Activated CD8-positive, alpha-beta memory T cell treated with anti-CD3 and anti-CD28 coated beads, Interleukin-2, amount 10 ng/mL, durations not matched to agents 7 days and 5 days (primary cell): ENCODE data around the gene PRR16. TPM values are rescaled to one million over a fixed set of nuclear protein-coding genes. Genes with fewer than 3 reads are reported as not detected.

Source experiments
- ATAC-seq: fragments of 150-1000 bp; cut with Tn5 transposase; one replicate; pipeline ENCODE4 v1.10.0; 2021; ENCODE audit warnings: moderate library complexity
- CTCF ChIA-PET: fragments of 350-600 bp; sonication (Branson Sonifier 250); formaldehyde crosslinking; loops from one replicate; lab custom pipeline; 2021; ENCODE audit warnings: antibody characterized with exemption; lab: Charles Lee
- DNase-seq: peaks from one replicate; pipeline ENCODE4 v3.0.0-alpha.2; 2020
- H3K27ac Mint-ChIP-seq: one replicate; pipeline ENCODE4 v1.8.0; 2021; ENCODE audit warnings: mild to moderate bottlenecking, mixed read lengths
- H3K27me3 Mint-ChIP-seq: one replicate; pipeline ENCODE4 v1.8.0; 2021; ENCODE audit warnings: mixed read lengths
- H3K36me3 Mint-ChIP-seq: one replicate; pipeline ENCODE4 v1.8.0; 2021; ENCODE audit warnings: mild to moderate bottlenecking, mixed read lengths
- H3K4me1 Mint-ChIP-seq: one replicate; pipeline ENCODE4 v1.8.0; 2021; ENCODE audit warnings: mixed read lengths
- H3K4me3 Mint-ChIP-seq: one replicate; pipeline ENCODE4 v1.8.0; 2021; ENCODE audit warnings: mild to moderate bottlenecking, moderate library complexity, mixed read lengths
- H3K9me3 Mint-ChIP-seq: one replicate; pipeline ENCODE4 v1.8.0; 2022; ENCODE audit warnings: low read depth, mixed read lengths
- total RNA-seq, 2 experiments: library from RNA; stranded (reverse); gene quantifications; one replicate each; pipeline ENCODE4 v1.2.3, GENCODE V29; 2021

Gene PRR16
- total RNA-seq, 2 experiments from 2014 or later = not detected

DNA sequence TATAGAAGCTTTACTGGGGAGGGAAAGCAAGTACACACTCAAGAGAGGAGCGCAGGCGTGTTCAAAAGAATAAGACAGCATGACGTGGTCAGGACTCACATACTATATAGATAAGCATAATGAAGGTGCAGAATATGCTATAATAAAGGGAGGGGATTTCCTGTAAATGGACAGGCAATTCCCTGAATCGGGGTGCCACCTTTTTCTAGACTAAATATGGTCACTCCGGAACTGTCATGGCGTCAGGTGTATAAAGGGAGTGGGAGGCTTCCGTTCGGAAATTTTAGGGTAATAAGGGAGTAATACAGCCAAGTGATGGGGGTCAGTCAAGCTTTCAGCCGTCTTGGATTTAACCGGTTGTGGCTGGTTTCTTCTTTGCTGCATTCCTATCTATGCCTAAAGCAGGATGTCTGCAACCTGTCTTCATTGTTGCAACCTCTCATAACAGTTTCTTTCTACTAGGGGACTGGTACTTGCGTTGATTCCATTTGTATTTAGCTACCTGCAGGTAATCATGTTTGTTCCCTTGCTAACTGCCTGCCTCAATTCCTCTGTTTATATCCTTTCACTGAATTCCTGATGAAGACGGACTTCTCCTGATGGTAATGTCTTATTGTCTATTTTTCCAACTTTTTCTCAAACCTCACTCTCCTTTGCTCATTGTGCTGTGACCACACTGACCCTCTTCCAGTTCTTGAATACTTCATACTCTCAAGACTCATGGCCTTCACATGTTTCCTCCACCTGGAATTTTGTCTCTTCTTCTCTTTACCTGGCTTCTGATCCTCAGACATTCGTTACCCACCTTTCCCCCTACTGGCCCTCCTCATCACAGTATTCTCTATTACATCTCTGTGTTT is 48.9 kb downstream of the PRR16 start:
- CTCF ChIA-PET = no interaction called here
- Mint-ChIP-seq H3K4me3 (no peak overlapping the region), H3K27me3 (no peaks in the 10 kb centered on the region), H3K36me3 (no peaks in the 10 kb centered on the region), H3K27ac (no peak overlapping the region), H3K4me1 (no peaks in the 10 kb centered on the region), H3K9me3 (peaks cover 4% of the 10 kb centered on the region)
- ATAC-seq (no peak), DNase-seq (no peak)

DNA sequence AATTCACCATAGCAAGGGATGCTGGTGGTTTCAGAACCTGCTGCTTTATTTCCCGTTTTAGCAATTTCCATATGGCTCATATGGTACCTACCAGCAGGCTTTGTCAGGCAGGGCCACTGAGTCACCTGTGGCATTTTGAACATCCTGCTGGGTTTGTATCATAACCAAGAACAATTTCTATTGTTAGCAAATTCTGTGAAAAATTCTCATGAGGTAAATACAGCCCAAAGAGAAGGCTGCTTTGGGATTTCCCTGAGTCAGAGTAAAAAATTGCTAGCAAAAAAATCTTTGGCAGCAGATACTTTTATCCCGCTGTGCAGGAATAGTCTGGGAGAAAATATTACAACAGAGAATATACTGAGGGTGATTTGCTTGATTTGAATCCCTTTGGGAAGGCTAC is 52.7 kb downstream of the PRR16 start:
- Mint-ChIP-seq H3K9me3 (peaks cover 4% of the 10 kb centered on the region), H3K27ac (no peak overlapping the region)

DNA sequence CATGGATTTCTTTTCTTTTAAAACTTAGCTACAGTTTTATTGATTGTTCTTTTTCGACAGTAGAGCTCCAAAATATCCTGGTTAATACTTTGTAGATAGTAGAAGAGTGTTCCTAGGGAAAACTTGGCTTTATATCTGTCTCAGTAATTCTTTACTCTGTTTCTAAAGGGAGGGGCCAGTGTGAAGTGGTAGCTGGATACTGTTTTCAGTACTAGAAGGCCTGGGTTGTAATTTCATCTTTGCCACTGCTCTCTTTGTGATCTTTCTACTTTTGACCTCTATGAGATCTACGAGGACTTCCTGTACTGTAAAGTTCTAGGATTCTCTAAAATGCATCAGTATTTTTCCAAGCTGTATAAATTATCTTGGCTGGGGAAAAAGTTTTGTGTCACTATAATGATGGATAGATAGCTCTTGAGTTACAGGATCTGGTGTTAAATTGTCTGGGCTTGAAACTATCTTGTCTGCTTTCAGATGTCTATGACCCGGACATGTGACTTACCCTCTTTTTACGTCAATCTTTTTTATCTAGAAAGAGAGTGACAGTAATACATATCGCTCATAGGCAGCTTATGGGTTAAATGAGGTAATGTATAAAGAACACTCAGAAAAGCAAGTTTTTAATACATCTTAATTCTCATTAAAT is 53.6 kb downstream of the PRR16 start:
- ATAC-seq (no peak), DNase-seq (no peak)
- H3K4me1 Mint-ChIP-seq = no peaks in the 10 kb centered on the region
- no peak overlapping the region for H3K27ac Mint-ChIP-seq
- no peak overlapping the region for H3K4me3 Mint-ChIP-seq
- peaks cover 4% of the 10 kb centered on the region for H3K9me3 Mint-ChIP-seq
- no peaks in the 10 kb centered on the region for H3K36me3 Mint-ChIP-seq
- H3K27me3 Mint-ChIP-seq = no peaks in the 10 kb centered on the region
- CTCF ChIA-PET = no interaction called here

More for the DNA sequence above, 52.7 kb downstream of the PRR16 start:
- no peak overlapping the region for H3K4me3 Mint-ChIP-seq
- no peak for DNase-seq
- no peaks in the 10 kb centered on the region for H3K36me3 Mint-ChIP-seq
- H3K27me3 Mint-ChIP-seq = no peaks in the 10 kb centered on the region
- CTCF ChIA-PET = no interaction called here
- no peaks in the 10 kb centered on the region for H3K4me1 Mint-ChIP-seq
- ATAC-seq = no peak

DNA sequence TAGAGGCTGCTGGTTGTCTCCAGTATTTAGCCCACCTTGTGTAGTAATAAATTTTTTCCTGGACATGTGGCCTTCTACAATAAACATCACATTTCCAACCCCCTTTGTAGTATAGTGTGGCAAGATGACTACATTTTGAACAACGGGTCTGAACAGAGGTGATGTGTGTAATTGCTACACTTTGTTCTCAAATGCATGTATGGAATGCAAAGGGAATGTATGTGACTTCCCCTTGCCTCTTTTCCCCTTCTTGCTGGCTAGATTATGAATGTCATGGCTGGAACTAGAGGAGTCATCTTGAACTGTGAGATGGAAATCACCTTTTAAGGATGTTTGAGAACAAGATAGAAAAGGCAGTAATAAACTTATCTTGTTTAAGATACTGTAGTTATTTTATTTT is 54.5 kb downstream of the PRR16 start:
- ATAC-seq (no peak), DNase-seq (no peak)
- no peaks in the 10 kb centered on the region for H3K4me1 Mint-ChIP-seq
- H3K36me3 Mint-ChIP-seq = no peaks in the 10 kb centered on the region
- H3K27me3 Mint-ChIP-seq = no peaks in the 10 kb centered on the region
- CTCF ChIA-PET = no interaction called here
- H3K27ac Mint-ChIP-seq = no peak overlapping the region
- H3K9me3 Mint-ChIP-seq = no peaks in the 10 kb centered on the region
- H3K4me3 Mint-ChIP-seq = no peak overlapping the region

DNA sequence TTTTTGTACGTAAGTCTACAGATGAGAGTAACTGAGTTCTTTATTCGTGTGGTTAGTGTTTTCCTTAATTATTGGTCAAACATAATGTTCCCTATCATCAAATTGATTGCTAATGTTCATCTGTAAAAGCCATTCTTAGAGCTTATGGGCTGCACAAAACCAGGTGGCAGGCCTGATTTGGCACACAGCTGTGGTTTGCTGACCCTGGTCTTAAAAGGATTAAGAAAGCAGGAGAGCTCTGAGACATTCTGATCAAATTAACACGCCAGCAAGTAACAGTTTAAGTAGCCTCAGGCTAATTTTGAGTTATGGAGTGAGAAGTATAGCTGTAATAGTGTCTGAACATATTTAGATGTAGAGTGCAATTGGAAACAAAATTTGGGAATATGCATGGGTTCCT is 63.2 kb downstream of the PRR16 start:
- DNase-seq = no peak

DNA sequence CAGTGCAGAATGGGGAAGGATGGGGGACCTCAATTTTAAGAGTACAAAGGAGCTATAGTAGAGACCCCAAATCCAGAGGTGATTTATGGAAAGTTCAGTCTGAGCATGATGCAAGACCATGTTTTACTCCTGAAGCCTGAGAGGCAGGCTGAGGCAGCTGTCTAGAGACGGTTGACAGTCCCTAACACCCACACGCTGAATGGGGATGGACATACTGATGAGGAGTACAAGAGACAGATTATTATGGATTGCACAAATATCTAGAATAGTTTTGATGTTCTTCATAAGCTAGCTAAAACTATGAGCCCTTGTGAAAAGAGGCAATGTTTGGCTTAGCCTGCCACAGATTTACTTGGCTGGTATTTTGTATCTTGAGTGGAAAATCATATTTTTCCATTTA is 64.5 kb downstream of the PRR16 start:
- DNase-seq (no peak), ATAC-seq (no peak)
- H3K4me3 Mint-ChIP-seq = no peak overlapping the region
- H3K36me3 Mint-ChIP-seq = no peaks in the 10 kb centered on the region
- H3K4me1 Mint-ChIP-seq = no peaks in the 10 kb centered on the region
- no peaks in the 10 kb centered on the region for H3K9me3 Mint-ChIP-seq
- H3K27ac Mint-ChIP-seq = no peak overlapping the region
- CTCF ChIA-PET = no interaction called here
- H3K27me3 Mint-ChIP-seq = no peaks in the 10 kb centered on the region

More for the DNA sequence above, 63.2 kb downstream of the PRR16 start:
- Mint-ChIP-seq H3K4me3 (no peak overlapping the region), H3K27ac (no peak overlapping the region), H3K27me3 (no peaks in the 10 kb centered on the region), H3K4me1 (no peaks in the 10 kb centered on the region), H3K36me3 (no peaks in the 10 kb centered on the region), H3K9me3 (no peaks in the 10 kb centered on the region)
- CTCF ChIA-PET = no interaction called here
- ATAC-seq = no peak

DNA sequence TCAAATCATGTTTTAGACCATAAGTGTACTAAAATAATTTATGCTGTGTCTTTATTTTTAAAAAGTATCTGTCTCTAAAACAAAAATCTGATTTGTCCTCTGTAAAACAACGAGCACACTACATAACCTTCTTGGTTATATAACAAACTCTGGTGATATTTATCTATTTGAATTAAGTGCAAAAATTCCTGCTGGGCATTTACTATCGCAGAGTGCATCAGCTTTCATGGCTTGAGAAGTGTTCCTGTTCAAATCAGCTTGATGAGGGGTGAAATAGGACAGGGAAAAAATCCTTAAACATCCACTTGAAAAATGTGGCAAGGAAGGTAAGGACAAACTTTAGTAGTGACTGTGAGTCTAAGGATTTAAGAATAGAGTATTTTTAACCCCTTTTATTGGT is 65.3 kb downstream of the PRR16 start:
- Mint-ChIP-seq H3K27ac (no peak overlapping the region), H3K4me1 (no peaks in the 10 kb centered on the region), H3K36me3 (no peaks in the 10 kb centered on the region), H3K9me3 (no peaks in the 10 kb centered on the region), H3K27me3 (no peaks in the 10 kb centered on the region), H3K4me3 (no peak overlapping the region)
- DNase-seq (no peak), ATAC-seq (no peak)
- CTCF ChIA-PET = no interaction called here

DNA sequence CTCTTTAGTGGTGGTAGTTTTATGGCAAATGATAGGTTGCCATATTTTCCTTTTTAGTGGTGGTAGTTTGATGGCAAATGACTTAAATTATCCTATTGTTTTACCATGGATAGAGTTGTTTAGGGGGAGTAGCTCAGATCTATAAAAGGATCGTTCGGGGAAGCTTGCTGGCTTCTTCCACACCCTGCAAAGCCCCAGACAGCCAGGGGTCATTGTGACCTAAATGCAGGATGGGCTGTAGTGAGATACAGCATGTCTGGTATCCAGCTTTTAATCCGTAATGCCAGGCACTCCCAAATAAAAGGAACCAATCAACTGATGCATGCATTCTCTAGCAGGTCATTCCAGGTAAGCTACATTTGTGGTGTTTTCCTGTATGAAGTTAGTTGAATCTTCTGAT is 67.1 kb downstream of the PRR16 start:
- H3K4me3 Mint-ChIP-seq = no peak overlapping the region
- no peak for DNase-seq
- CTCF ChIA-PET = interaction anchor here (0.5 kb wide), 1 partner anchor 237 kb away, joined by 3 read pairs; no protein-coding TSS in a partner anchor
- H3K9me3 Mint-ChIP-seq = no peaks in the 10 kb centered on the region
- H3K27ac Mint-ChIP-seq = no peak overlapping the region
- H3K27me3 Mint-ChIP-seq = no peaks in the 10 kb centered on the region
- no peaks in the 10 kb centered on the region for H3K4me1 Mint-ChIP-seq
- H3K36me3 Mint-ChIP-seq = no peaks in the 10 kb centered on the region
- no peak for ATAC-seq

DNA sequence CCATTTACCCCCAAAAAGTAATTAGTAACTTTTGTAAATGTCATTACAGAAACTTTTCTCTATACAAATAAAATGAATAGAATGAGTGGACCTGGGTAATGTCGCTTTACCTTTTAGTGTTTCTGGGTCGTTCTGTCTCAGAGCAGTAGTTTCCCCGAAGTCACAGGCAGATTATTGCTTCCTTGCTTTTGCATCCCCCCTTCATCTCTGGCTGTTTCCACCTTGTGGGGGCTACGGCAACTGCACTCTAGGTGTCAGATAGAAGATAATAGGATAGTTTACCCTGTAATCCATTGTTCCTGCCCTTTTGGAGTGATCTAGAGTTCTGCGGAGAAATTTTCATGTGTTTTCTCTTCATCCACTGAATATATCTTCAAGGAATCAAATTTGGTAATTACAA is 68.7 kb downstream of the PRR16 start:
- no peak overlapping the region for H3K27ac Mint-ChIP-seq
- H3K4me1 Mint-ChIP-seq = no peaks in the 10 kb centered on the region
- H3K36me3 Mint-ChIP-seq = no peaks in the 10 kb centered on the region
- no peaks in the 10 kb centered on the region for H3K27me3 Mint-ChIP-seq
- H3K9me3 Mint-ChIP-seq = no peaks in the 10 kb centered on the region
- CTCF ChIA-PET = no interaction called here
- no peak for ATAC-seq
- DNase-seq = no peak
- H3K4me3 Mint-ChIP-seq = no peak overlapping the region

DNA sequence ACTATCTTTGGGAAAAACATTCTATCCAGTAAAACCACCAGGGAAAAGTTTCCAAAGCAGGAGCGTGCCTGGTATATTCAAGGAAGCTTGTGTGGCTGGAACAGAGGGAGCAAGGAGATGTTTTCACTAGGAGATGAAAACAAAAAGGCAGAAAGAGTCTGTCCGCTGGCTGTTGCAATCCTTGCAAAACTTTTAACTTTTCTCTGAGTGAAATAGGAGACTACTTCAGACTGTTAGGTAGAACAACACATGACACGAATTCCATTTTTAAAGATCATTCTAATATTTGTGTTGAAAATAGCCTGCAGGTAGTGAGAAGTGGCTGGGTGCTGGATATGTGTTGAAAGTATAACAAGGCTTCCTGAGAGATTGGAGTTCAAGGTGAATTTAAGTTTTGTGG is 69.5 kb downstream of the PRR16 start:
- Mint-ChIP-seq H3K4me1 (no peaks in the 10 kb centered on the region), H3K27me3 (no peaks in the 10 kb centered on the region), H3K36me3 (no peaks in the 10 kb centered on the region), H3K27ac (no peak overlapping the region), H3K9me3 (no peaks in the 10 kb centered on the region), H3K4me3 (no peak overlapping the region)
- DNase-seq = no peak
- no peak for ATAC-seq
- CTCF ChIA-PET = no interaction called here

DNA sequence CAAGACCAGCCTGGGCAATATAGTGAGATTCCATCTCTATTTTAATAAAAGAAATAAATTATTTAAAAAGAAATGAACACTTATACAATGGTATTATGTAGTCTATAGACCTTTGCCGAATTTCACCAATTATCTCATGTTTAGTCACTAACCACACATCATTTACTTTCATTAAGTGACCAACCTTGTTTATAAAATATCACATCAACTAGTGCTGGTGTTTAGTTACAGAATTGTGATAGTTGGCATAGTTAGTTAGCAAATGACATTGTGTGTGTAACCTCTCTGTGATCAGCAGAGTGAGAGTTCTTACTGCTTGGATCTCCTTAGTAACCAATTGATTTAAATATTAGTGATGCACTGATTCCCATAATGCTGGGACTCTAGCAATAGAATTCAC is 71.8 kb downstream of the PRR16 start:
- Mint-ChIP-seq H3K9me3 (no peaks in the 10 kb centered on the region), H3K36me3 (no peaks in the 10 kb centered on the region), H3K4me3 (no peak overlapping the region), H3K4me1 (no peaks in the 10 kb centered on the region), H3K27me3 (no peaks in the 10 kb centered on the region), H3K27ac (no peak overlapping the region)
- DNase-seq (no peak), ATAC-seq (no peak)
- CTCF ChIA-PET = no interaction called here

DNA sequence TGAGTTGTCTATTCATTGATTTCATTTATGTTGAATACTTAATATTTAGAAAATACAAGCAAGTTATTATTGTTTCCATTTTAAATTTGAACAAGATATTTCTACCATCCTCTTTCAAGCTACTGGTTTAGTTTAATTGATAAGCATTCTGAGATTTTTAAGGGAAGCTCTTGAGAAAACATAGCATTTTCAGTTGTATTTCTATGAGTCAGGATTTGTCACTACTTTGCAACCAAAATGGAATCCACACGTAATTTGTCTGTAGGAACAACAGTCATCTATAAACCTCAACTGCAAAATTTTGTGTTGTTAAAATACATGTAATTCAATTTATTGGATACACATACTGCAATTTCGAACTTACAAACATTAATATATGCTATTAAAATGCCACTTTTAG is 74.0 kb downstream of the PRR16 start:
- H3K36me3 Mint-ChIP-seq = no peaks in the 10 kb centered on the region
- ATAC-seq = no peak
- no peaks in the 10 kb centered on the region for H3K4me1 Mint-ChIP-seq
- no peak overlapping the region for H3K27ac Mint-ChIP-seq
- H3K27me3 Mint-ChIP-seq = no peaks in the 10 kb centered on the region
- no peaks in the 10 kb centered on the region for H3K9me3 Mint-ChIP-seq
- no peak for DNase-seq
- CTCF ChIA-PET = no interaction called here
- H3K4me3 Mint-ChIP-seq = no peak overlapping the region

DNA sequence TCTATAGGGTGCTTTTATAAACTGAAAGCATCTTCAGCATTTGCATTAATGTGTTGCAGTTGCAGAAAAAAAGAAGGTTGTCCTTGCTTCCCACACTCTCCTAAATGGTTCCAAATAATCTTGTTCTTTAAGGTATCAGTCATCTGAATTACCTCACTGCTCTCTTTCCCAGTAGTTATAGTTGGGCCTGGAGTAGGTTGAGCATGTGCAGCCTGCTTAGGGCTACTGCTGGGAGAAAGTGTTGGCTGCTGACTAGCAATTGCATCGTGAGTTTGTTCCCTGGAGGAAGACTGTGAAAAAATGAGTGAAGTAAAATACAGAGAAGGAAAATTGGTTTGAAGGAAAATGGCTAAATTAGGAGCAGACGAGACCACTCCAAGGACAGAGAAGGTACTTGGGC is 74.5 kb downstream of the PRR16 start:
- H3K27me3 Mint-ChIP-seq = no peaks in the 10 kb centered on the region
- DNase-seq (no peak), ATAC-seq (no peak)
- H3K27ac Mint-ChIP-seq = no peak overlapping the region
- H3K9me3 Mint-ChIP-seq = no peaks in the 10 kb centered on the region
- CTCF ChIA-PET = no interaction called here
- no peaks in the 10 kb centered on the region for H3K4me1 Mint-ChIP-seq
- no peak overlapping the region for H3K4me3 Mint-ChIP-seq
- H3K36me3 Mint-ChIP-seq = no peaks in the 10 kb centered on the region

DNA sequence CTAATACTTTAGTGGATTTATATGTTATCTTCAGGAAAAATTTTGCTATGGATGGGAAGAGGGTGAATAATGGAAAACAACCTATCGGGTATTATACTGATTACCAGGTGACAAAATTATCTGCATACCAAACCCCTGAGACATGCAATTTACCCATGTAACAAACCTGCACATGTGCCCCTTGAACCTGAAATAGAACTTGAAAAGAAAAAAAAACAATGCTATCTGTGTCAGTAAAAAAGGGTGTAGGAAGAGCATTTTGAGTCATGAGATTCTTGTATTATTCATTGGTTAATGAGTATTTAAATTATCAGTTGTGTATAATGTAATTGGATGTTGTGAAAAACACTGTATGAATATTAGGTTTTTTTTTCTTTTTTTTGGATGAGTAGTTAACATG is 75.4 kb downstream of the PRR16 start:
- Mint-ChIP-seq H3K27me3 (no peaks in the 10 kb centered on the region), H3K9me3 (no peaks in the 10 kb centered on the region), H3K4me3 (no peak overlapping the region), H3K4me1 (no peaks in the 10 kb centered on the region), H3K36me3 (no peaks in the 10 kb centered on the region), H3K27ac (no peak overlapping the region)
- no peak for ATAC-seq
- no peak for DNase-seq
- CTCF ChIA-PET = no interaction called here
